HepG2 (cell line): ENCODE data around the gene ULK4. TPM values are rescaled to one million over a fixed set of nuclear protein-coding genes. Genes with fewer than 3 reads are reported as not detected.

ENCODE experiments used
- ATAC-seq: fragments of 200-7000 bp; cut with Tn5 transposase; 3 replicates; pipeline ENCODE4 v1.9.1; 2020; ENCODE audit warnings: mild to moderate bottlenecking, moderate library complexity
- BruUV-seq: library from RNA; stranded (reverse); fragments of 400-500 nt; replicated peaks from 2 replicates; lab custom pipeline; 2021; lab: Mats Ljungman, UMichigan
- CTCF ChIA-PET: fragments of 300-600 bp; formaldehyde crosslinking; extraction: SDS; loops from one replicate; lab custom pipeline; 2021; ENCODE audit warnings: low total read pairs, inconsistent platforms, low intra/inter-chr PET ratio; lab: Yijun Ruan, JAX
- POLR2A ChIA-PET: fragments of 350-600 bp; sonication (Branson Sonifier 250); formaldehyde crosslinking; loops from one replicate; lab custom pipeline; 2020; ENCODE audit warnings: antibody characterized with exemption, inconsistent platforms; lab: Yijun Ruan, JAX
- DNase-seq: peaks from one replicate; pipeline ENCODE4 v3.0.0-alpha.2; 2015; ENCODE audit warnings: low spot score
- FAIRE-seq: peaks from 3 replicates; lab custom pipeline; 2011; peaks lifted over from hg19 to GRCh38; lab: Jason Lieb, UNC
- H2AFZ ChIP-seq: one replicate; pipeline ENCODE4 v1.6.1; 2011; ENCODE audit warnings: low read length, inconsistent platforms
- H3K27ac ChIP-seq: fragments of 300-600 bp; 3 replicates; pipeline ENCODE4 v1.8.0; 2011; ENCODE audit warnings: mixed run types, mild to moderate bottlenecking, mixed read lengths, low read length, inconsistent platforms; ENCODE audit not compliant: insufficient read depth; ENCODE audit errors: extremely low read length
- H3K27me3 ChIP-seq, 2 experiments: fragments of 200-600 bp in 1 of 2; 2 replicates in 1 of 2; 3 replicates in 1 of 2; pipeline versions ENCODE4 v1.6.0 to v1.8.0; 2011; ENCODE audit warnings: low read length in 2 of 2, mild to moderate bottlenecking in 2 of 2, moderate library complexity in 2 of 2, inconsistent platforms in 1 of 2; ENCODE audit not compliant: insufficient read depth in 2 of 2, control insufficient read depth in 1 of 2
- H3K36me3 ChIP-seq, 2 experiments: fragments of 200-600 bp in 1 of 2; replicated peaks in 1 of 2; 2 replicates in 1 of 2; 3 replicates in 1 of 2; pipeline versions ENCODE4 v1.5.1 to v1.8.0; 2011; ENCODE audit warnings: low read length in 2 of 2, inconsistent platforms in 1 of 2; ENCODE audit not compliant: insufficient read depth in 2 of 2, control insufficient read depth in 1 of 2
- H3K4me1 ChIP-seq: 2 replicates; pipeline ENCODE4 v1.5.1; 2012; ENCODE audit warnings: low read length, inconsistent platforms; ENCODE audit not compliant: insufficient read depth
- H3K4me2 ChIP-seq: 2 replicates; pipeline ENCODE4 v1.6.0; 2011; ENCODE audit warnings: low read depth, low read length, inconsistent platforms
- H3K4me3 ChIP-seq, 3 experiments: fragments of 200-600 bp in 1 of 3; sonication (generic), shearing (Covaris generic) in 1 of 3; replicated peaks in 1 of 3; 2 replicates each; pipeline ENCODE4 v1.5.1; 2011 to 2016; ENCODE audit warnings: low read length in 3 of 3, inconsistent platforms in 2 of 3, low read depth in 2 of 3, mild to moderate bottlenecking in 2 of 3, control low read depth in 1 of 3, mixed read lengths in 1 of 3; ENCODE audit not compliant: insufficient read depth in 1 of 3
- H3K79me2 ChIP-seq: one replicate; pipeline ENCODE4 v1.6.1; 2011; ENCODE audit warnings: low read length, inconsistent platforms; ENCODE audit not compliant: insufficient read depth
- H3K9ac ChIP-seq: 2 replicates; pipeline ENCODE4 v1.6.0; 2011; ENCODE audit warnings: mild to moderate bottlenecking, low read depth, low read length, inconsistent platforms; ENCODE audit not compliant: insufficient read depth
- H3K9me3 ChIP-seq: 2 replicates; pipeline ENCODE4 v1.5.1; 2012; ENCODE audit warnings: mild to moderate bottlenecking, low read length
- H4K20me1 ChIP-seq: 2 replicates; pipeline ENCODE4 v1.6.0; 2011; ENCODE audit warnings: inconsistent platforms, mild to moderate bottlenecking, low read length, moderate library complexity; ENCODE audit not compliant: insufficient read depth
- ATF6 ChIP-seq: sonication (generic); formaldehyde crosslinking; conservative IDR thresholded peaks from 2 replicates; pipeline ENCODE4 v1.4.0; 2020; ENCODE audit warnings: missing genetic modification reagents
- CENPBD1 ChIP-seq: sonication (generic); formaldehyde crosslinking; IDR thresholded peaks from 2 replicates; pipeline ENCODE4 v1.8.0; 2022; ENCODE audit warnings: missing genetic modification reagents, low read depth, mild to moderate bottlenecking, borderline replicate concordance
- GPBP1L1 ChIP-seq: sonication (generic); formaldehyde crosslinking; IDR thresholded peaks from 2 replicates; pipeline ENCODE4 v1.5.0; 2020; ENCODE audit warnings: mild to moderate bottlenecking, missing genetic modification reagents
- HNF4A ChIP-seq: sonication (generic); formaldehyde crosslinking; IDR thresholded peaks from 2 replicates; pipeline ENCODE4 v1.4.0; 2020; ENCODE audit warnings: missing genetic modification reagents
- MNT ChIP-seq: fragments of 450-650 bp; IDR thresholded peaks from 2 replicates; pipeline ENCODE4 v1.6.1; 2016
- MYPOP ChIP-seq: sonication (generic); formaldehyde crosslinking; IDR thresholded peaks from 2 replicates; pipeline ENCODE4 v1.8.1; 2023; ENCODE audit warnings: mild to moderate bottlenecking, moderate library complexity, missing genetic modification reagents
- SKI ChIP-seq: fragments of 450-650 bp; IDR thresholded peaks from one replicate; pipeline ENCODE4 v1.6.1; 2018; ENCODE audit warnings: mild to moderate bottlenecking; ENCODE audit not compliant: partially characterized antibody
- ZNF225 ChIP-seq: sonication (generic); formaldehyde crosslinking; IDR thresholded peaks from 2 replicates; pipeline ENCODE4 v1.4.0; 2020; ENCODE audit warnings: mild to moderate bottlenecking, missing genetic modification reagents
- in situ Hi-C: cut with HindIII; loops from 2 replicates; pipeline ENCODE4 v1.10.0; 2017; ENCODE audit warnings: low pct_unique_long_range_greater_than_20kb; ENCODE audit not compliant: extremely low pct_ligation_motif_present
- intact Hi-C: fragments of 100-400 bp; cut with micrococcal nuclease; formaldehyde crosslinking; loops from one replicate; pipeline ENCODE4 v1.10.0; 2022; ENCODE audit not compliant: unreplicated experiment
- polyA plus RNA-seq, 8 experiments: library from polyadenylated mRNA; depleted of rRNA in 3 of 8; stranded (reverse) in 7 of 8; unstranded in 1 of 8; fragments of >200 nt; fragmentation: Illumina TruSeq in 4 of 8; extraction: Trizol in 4 of 8; gene quantifications; 2 replicates each; pipeline versions ENCODE4 v1.2.1 to v1.2.3, GENCODE V29; 2011 to 2016; ENCODE audit warnings: low read depth in 4 of 8, missing spikeins in 1 of 8, mixed read lengths in 1 of 8; ENCODE audit not compliant: insufficient read depth in 1 of 8
- total RNA-seq, 5 experiments: library from RNA; depleted of rRNA; stranded (reverse); fragments of >200 nt; fragmentation: Illumina TruSeq; extraction: Trizol; gene quantifications; 2 replicates each; pipeline ENCODE4 v1.2.3, GENCODE V29; 2016; ENCODE audit warnings: low read depth in 1 of 5
- TF ChIP-seq, protein P1 (sequence below): sonication (generic); formaldehyde crosslinking; IDR thresholded peaks from 2 replicates; pipeline ENCODE4 v1.9.0; 2021; ENCODE audit warnings: missing genetic modification reagents, borderline replicate concordance

Gene ULK4
- total and polyA plus RNA-seq, 2 of the 13 experiments (the other 11 are each of a cell fraction or from before 2014, with no cell fraction given) = 6.7 to 11.8 TPM

DNA sequence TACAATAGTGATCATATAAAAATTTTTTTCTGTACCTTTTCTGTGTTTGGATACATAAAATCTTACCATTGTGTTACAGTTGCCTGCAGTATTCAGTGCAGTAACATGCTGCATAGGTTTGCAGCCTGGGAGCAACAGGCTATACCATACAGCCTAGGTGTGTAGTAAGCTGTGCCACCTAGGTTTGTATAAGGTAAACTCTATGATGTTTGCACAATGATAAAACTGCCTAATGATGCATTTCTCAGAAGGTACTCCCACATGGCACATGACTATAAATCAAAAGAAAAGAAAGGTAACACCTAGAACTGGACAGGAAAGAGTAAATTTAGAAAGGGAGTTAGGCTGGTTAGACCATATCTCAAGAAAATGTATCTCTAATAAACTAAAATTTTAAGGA is 293.5 kb downstream of the ULK4 start:
- no peak for FAIRE-seq
- POLR2A ChIA-PET = no interaction called here

More for the DNA sequence above, 293.5 kb downstream of the ULK4 start:
- Histone ChIP-seq H3K4me1 (no peaks in the 10 kb centered on the region), H3K4me2 (no peak overlapping the region), H4K20me1 (no peaks in the 10 kb centered on the region), H3K27me3 (no peaks in the 10 kb centered on the region), H3K27ac (no peak overlapping the region), H3K36me3 (peaks cover 0 to 2% of the 10 kb centered on the region in 2 experiments; a peak in 1 of 5 replicates), H3K9me3 (peaks cover 14% of the 10 kb centered on the region), H3K9ac (no peak overlapping the region), H2AFZ (no peak overlapping the region), H3K79me2 (no peaks in the 10 kb centered on the region), H3K4me3 (no peak overlapping the region)
- DNase-seq (no peak), ATAC-seq (no peak)
- intact Hi-C loops (no loop called here), in situ Hi-C loops (no loop called here)
- no peak for TF ChIP-seq ZNF225 (CRISPR knock-in tag)
- no peak for TF ChIP-seq ATF6 (CRISPR knock-in tag)
- no peak for TF ChIP-seq GPBP1L1 (CRISPR knock-in tag)
- TF ChIP-seq SKI = no peak
- TF ChIP-seq HNF4A = no peak
- TF ChIP-seq MNT = no peak
- TF ChIP-seq CENPBD1 (CRISPR knock-in tag) = no peak
- no peak for TF ChIP-seq MYPOP (CRISPR knock-in tag)
- TF ChIP-seq, protein P1, sequence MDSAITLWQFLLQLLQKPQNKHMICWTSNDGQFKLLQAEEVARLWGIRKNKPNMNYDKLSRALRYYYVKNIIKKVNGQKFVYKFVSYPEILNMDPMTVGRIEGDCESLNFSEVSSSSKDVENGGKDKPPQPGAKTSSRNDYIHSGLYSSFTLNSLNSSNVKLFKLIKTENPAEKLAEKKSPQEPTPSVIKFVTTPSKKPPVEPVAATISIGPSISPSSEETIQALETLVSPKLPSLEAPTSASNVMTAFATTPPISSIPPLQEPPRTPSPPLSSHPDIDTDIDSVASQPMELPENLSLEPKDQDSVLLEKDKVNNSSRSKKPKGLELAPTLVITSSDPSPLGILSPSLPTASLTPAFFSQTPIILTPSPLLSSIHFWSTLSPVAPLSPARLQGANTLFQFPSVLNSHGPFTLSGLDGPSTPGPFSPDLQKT (CRISPR knock-in tag) = no peak
- CTCF ChIA-PET = no interaction called here
- no TSS peak for BruUV-seq
